Endothelial cell (in vitro differentiated cells): Measurements from ENCODE around the gene AKAP13. TPM values are rescaled to one million over a fixed set of nuclear protein-coding genes. Genes with fewer than 3 reads are reported as not detected.

Experiments used
- DNase-seq: peaks from one replicate; pipeline ENCODE4 v3.0.0; 2021; ENCODE audit warnings: low spot score
- H3K27ac Mint-ChIP-seq: one replicate; pipeline ENCODE4 v1.8.0; 2021; ENCODE audit warnings: mixed read lengths, inconsistent platforms; ENCODE audit not compliant: unreplicated experiment
- H3K27me3 Mint-ChIP-seq: one replicate; pipeline ENCODE4 v1.8.0; 2021; ENCODE audit warnings: mild to moderate bottlenecking, moderate library complexity, mixed read lengths, inconsistent platforms; ENCODE audit not compliant: unreplicated experiment
- H3K36me3 Mint-ChIP-seq: one replicate; pipeline ENCODE4 v1.8.0; 2021; ENCODE audit warnings: mild to moderate bottlenecking, low read depth, mixed read lengths, inconsistent platforms; ENCODE audit not compliant: unreplicated experiment
- H3K4me1 Mint-ChIP-seq: one replicate; pipeline ENCODE4 v1.8.0; 2021; ENCODE audit warnings: mild to moderate bottlenecking, mixed read lengths, inconsistent platforms; ENCODE audit not compliant: unreplicated experiment
- H3K4me3 Mint-ChIP-seq: one replicate; pipeline ENCODE4 v1.8.0; 2021; ENCODE audit warnings: mild to moderate bottlenecking, mixed read lengths, inconsistent platforms; ENCODE audit not compliant: unreplicated experiment
- H3K9me3 Mint-ChIP-seq: one replicate; pipeline ENCODE4 v1.8.0; 2021; ENCODE audit warnings: mixed read lengths, inconsistent platforms; ENCODE audit not compliant: unreplicated experiment
- total RNA-seq: library from RNA; stranded (reverse); fragmentation: NEBNext Ultra II Directional; extraction: Animal tissue kit (Norgen Biotek cat#: 25700); gene quantifications from one replicate; pipeline ENCODE4 v1.2.1, GENCODE V29; 2021; ENCODE audit not compliant: unreplicated experiment
- TF ChIP-seq, protein P1 (sequence below): fragments of 200-600 bp; sonication (generic); IDR thresholded peaks from one replicate; pipeline ENCODE4 v1.5.0; 2021; ENCODE audit warnings: antibody characterized with exemption; ENCODE audit not compliant: unreplicated experiment

Gene AKAP13
- total RNA-seq, 1 donor from 2014 or later, result 249 TPM

- H3K4me1 Mint-ChIP-seq, result peaks cover 6% of the 10 kb centered on the region
- H3K4me3 Mint-ChIP-seq, result no peak overlapping the region
- peaks cover 3% of the 10 kb centered on the region for H3K36me3 Mint-ChIP-seq
- peaks cover 9% of the 10 kb centered on the region for H3K27me3 Mint-ChIP-seq
- no peaks in the 10 kb centered on the region for H3K9me3 Mint-ChIP-seq
- no peak for DNase-seq
- TF ChIP-seq, protein P1, sequence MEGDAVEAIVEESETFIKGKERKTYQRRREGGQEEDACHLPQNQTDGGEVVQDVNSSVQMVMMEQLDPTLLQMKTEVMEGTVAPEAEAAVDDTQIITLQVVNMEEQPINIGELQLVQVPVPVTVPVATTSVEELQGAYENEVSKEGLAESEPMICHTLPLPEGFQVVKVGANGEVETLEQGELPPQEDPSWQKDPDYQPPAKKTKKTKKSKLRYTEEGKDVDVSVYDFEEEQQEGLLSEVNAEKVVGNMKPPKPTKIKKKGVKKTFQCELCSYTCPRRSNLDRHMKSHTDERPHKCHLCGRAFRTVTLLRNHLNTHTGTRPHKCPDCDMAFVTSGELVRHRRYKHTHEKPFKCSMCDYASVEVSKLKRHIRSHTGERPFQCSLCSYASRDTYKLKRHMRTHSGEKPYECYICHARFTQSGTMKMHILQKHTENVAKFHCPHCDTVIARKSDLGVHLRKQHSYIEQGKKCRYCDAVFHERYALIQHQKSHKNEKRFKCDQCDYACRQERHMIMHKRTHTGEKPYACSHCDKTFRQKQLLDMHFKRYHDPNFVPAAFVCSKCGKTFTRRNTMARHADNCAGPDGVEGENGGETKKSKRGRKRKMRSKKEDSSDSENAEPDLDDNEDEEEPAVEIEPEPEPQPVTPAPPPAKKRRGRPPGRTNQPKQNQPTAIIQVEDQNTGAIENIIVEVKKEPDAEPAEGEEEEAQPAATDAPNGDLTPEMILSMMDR, result no peak
- H3K27ac Mint-ChIP-seq, result no peak overlapping the region
Observed at GRCh38 chr15:85768595-85769168, 388.3 kb downstream of the AKAP13 start.

DNA sequence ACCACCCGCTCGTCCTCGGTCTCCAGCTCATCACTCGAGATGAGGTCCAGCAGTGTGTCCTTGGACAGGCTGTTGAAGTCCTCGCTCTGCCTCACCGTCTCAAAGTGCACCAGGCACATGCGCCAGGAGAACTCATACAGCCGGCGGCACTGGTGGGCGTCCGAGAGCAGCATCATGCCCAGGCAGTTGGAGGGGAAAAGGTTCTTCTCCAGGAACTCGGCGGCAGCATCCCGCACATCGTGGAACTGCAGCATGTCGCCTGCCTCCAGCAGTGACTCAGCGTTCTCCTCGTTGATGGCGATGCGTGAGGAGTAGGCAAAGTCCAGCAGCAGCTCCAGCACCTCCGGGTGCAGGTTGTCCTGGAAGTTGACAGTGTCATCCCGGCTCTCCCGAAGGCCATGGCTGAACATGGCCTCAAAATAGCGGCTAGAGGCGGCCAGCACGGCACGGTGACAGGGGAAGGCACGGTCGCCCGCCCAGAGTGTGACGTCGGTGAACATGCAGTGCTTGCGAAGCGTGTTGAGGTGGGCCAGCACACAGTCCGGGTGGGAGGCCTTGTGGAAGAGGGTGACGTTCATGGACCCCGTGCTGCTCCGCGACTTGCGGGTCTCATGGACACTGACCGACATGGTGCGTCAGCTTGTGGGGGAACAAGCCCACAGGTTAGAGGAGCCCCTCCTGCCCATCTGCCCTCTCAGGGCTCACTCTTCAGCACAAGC lies 388.9 kb downstream of the AKAP13 start:
- DNase-seq, result no peak
- Mint-ChIP-seq H3K9me3 (no peaks in the 10 kb centered on the region), H3K36me3 (peaks cover 3% of the 10 kb centered on the region), H3K27me3 (peaks cover 9% of the 10 kb centered on the region), H3K4me1 (peaks cover 6% of the 10 kb centered on the region), H3K27ac (no peak overlapping the region), H3K4me3 (no peak overlapping the region)
- TF ChIP-seq, protein P1, result no peak

- no peak for DNase-seq
- Mint-ChIP-seq H3K36me3 (peaks cover 3% of the 10 kb centered on the region), H3K27me3 (peaks cover 9% of the 10 kb centered on the region), H3K4me3 (no peak overlapping the region), H3K9me3 (no peaks in the 10 kb centered on the region), H3K4me1 (peaks cover 6% of the 10 kb centered on the region), H3K27ac (no peak overlapping the region)
- TF ChIP-seq, protein P1, result no peak
Observed at GRCh38 chr15:85770096-85771041, 390.0 kb downstream of the AKAP13 start.

- Mint-ChIP-seq H3K4me3 (no peak overlapping the region), H3K4me1 (peaks cover 6% of the 10 kb centered on the region), H3K27ac (no peak overlapping the region), H3K9me3 (no peaks in the 10 kb centered on the region), H3K27me3 (peaks cover 9% of the 10 kb centered on the region), H3K36me3 (peaks cover 3% of the 10 kb centered on the region)
- TF ChIP-seq, protein P1, result no peak
- DNase-seq, result no peak
Observed at GRCh38 chr15:85771271-85771670, 390.9 kb downstream of the AKAP13 start.
